HAP-1 (cell line): Measurements from ENCODE around the gene CCDC3.
"Not testable (repeated sequence)": the region's sequence is repeated elsewhere in the genome, so short reads cannot be mapped to it uniquely, and the experiment has no call there.

Experiments used
- DNase-seq, 2 experiments: peaks; one replicate each; pipeline ENCODE4 v3.0.0-alpha.2; 2016 to 2020; ENCODE audit warnings: low spot score in 2 of 2
- H3K27me3 ChIP-seq: fragments of 250-450 bp; sonication (Bioruptor Pico); 2 replicates; pipeline ENCODE4 v1.5.1; 2020; ENCODE audit warnings: low read depth, mild to moderate bottlenecking, moderate library complexity
- H3K36me3 ChIP-seq: fragments of 250-450 bp; sonication (Bioruptor Pico); replicated peaks from 2 replicates; pipeline ENCODE4 v1.5.1; 2020; ENCODE audit warnings: mild to moderate bottlenecking
- H3K4me1 ChIP-seq: fragments of 250-450 bp; sonication (Bioruptor Pico); 2 replicates; pipeline ENCODE4 v1.5.1; 2020; ENCODE audit warnings: mild to moderate bottlenecking
- H3K4me3 ChIP-seq: fragments of 250-450 bp; sonication (Bioruptor Pico); 2 replicates; pipeline ENCODE4 v1.5.1; 2020; ENCODE audit warnings: mild to moderate bottlenecking, moderate library complexity
- H3K9me3 ChIP-seq: fragments of 250-450 bp; sonication (Bioruptor Pico); 2 replicates; pipeline ENCODE4 v1.5.1; 2020; ENCODE audit warnings: mild to moderate bottlenecking, moderate library complexity
- in situ Hi-C: fragments of 300-500 bp; cut with MboI; formaldehyde crosslinking; loops from 3 replicates; pipeline ENCODE4 v1.14.3; 2020; ENCODE audit warnings: low sequenced_read_pairs, inconsistent platforms, mixed read lengths

The CCDC3 gene

DNA sequence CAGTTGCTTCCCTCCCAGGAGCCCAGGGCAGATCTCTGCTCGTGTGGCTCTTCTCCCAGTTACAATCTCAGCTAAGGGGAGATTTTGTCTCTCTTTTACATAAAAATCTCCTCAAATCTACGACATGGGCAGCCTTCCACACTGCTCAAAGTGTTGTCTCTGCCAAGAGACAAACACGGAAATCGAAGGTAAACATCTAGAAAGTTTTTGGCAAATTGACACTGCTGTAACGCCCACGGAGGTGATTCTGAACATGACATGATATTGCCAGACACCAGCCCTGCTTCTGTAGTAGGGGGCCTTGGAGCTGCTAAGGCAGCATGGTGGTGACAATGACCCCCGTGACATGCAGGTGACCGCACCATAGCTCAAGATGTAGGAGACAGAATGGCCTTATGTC is 128.3 kb downstream of the CCDC3 start:
- in situ Hi-C loops = no loop called here

GRCh38 chr10:12872577-12872976 is 128.9 kb downstream of the CCDC3 start:
- no peaks in the 10 kb centered on the region for H3K9me3 ChIP-seq
- H3K27me3 ChIP-seq = no peaks in the 10 kb centered on the region
- no peak overlapping the region for H3K4me3 ChIP-seq
- no peaks in the 10 kb centered on the region for H3K4me1 ChIP-seq
- in situ Hi-C loops = no loop called here
- H3K36me3 ChIP-seq = no peaks in the 10 kb centered on the region
- DNase-seq = no peak

More for the DNA sequence above, 128.3 kb downstream of the CCDC3 start:
- no peaks in the 10 kb centered on the region for H3K4me1 ChIP-seq
- no peak for DNase-seq
- H3K27me3 ChIP-seq = no peaks in the 10 kb centered on the region
- H3K4me3 ChIP-seq = no peak overlapping the region
- H3K9me3 ChIP-seq = no peaks in the 10 kb centered on the region
- H3K36me3 ChIP-seq = no peaks in the 10 kb centered on the region

DNA sequence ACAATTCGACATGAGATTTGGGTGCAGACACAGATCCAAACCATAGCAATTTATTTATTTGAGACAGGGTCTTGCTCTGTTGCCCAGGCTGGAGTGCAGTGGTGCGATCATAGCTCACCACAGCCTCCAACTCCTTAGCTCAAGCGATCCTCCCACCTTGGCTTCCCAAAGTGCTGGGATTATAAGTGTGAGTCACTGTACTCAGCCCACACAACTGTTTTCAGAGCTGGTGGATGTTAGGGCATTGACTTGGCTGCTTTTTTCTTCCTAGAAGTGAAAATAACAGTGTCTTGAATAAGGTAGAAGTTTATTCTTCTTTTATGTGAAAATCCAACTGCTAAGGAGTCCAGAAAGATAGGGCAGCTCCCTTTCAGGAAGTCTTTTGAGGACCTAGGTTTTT is 132.1 kb downstream of the CCDC3 start:
- Histone ChIP-seq H3K4me1 (no peaks in the 10 kb centered on the region), H3K36me3 (no peaks in the 10 kb centered on the region), H3K27me3 (no peaks in the 10 kb centered on the region), H3K9me3 (no peaks in the 10 kb centered on the region), H3K4me3 (no peak overlapping the region)
- DNase-seq = no peak
- in situ Hi-C loops = no loop called here

DNA sequence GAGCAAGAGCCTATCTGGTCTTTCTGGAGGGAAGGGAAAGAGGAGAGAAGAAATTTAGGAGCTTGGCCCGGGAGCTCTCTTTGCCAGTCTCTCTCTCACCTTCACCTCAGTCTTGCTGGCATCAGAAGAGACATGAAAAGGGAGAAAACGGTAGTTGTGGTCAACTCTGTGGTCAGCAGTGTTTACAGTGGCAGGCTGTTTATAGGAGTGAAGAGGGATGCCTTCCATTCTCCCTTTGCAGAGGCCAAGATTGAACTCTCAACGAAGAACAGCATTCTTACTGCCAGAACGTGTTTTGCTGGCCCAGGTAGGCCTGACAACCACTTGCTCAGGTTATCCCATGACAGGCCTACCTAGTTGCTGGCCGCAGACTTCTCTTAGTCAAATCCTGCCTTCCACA is 133.3 kb downstream of the CCDC3 start:
- Histone ChIP-seq H3K4me3 (no peak overlapping the region), H3K27me3 (no peaks in the 10 kb centered on the region), H3K9me3 (no peaks in the 10 kb centered on the region), H3K4me1 (no peaks in the 10 kb centered on the region), H3K36me3 (no peaks in the 10 kb centered on the region)
- in situ Hi-C loops = no loop called here
- DNase-seq = no peak

- H3K4me1 ChIP-seq, H3K36me3 ChIP-seq, H3K9me3 ChIP-seq, DNase-seq, H3K4me3 ChIP-seq, in situ Hi-C loops, H3K27me3 ChIP-seq: not testable (repeated sequence)
Measured at GRCh38 chr10:12865515-12865914, 136.0 kb downstream of the CCDC3 start.

- Histone ChIP-seq H3K27me3 (no peaks in the 10 kb centered on the region), H3K4me3 (no peak overlapping the region), H3K9me3 (no peaks in the 10 kb centered on the region), H3K36me3 (no peaks in the 10 kb centered on the region), H3K4me1 (no peaks in the 10 kb centered on the region)
- in situ Hi-C loops = no loop called here
- no peak for DNase-seq
Measured at GRCh38 chr10:12862459-12862858, 139.1 kb downstream of the CCDC3 start.

- H3K4me3 ChIP-seq = no peak overlapping the region
- no peaks in the 10 kb centered on the region; the same call in 1 of the 2 replicates for H3K27me3 ChIP-seq
- DNase-seq = no peak
- in situ Hi-C loops = no loop called here
- H3K4me1 ChIP-seq = no peaks in the 10 kb centered on the region
- no peaks in the 10 kb centered on the region for H3K9me3 ChIP-seq
- no peaks in the 10 kb centered on the region for H3K36me3 ChIP-seq
Measured at GRCh38 chr10:12854988-12855387, 146.5 kb downstream of the CCDC3 start.

GRCh38 chr10:12852687-12853086 is 148.8 kb downstream of the CCDC3 start:
- no peak overlapping the region for H3K4me3 ChIP-seq
- no peak for DNase-seq
- H3K4me1 ChIP-seq = no peaks in the 10 kb centered on the region
- no peaks in the 10 kb centered on the region; the same call in 1 of the 2 replicates for H3K27me3 ChIP-seq
- in situ Hi-C loops = no loop called here
- H3K9me3 ChIP-seq = no peaks in the 10 kb centered on the region
- H3K36me3 ChIP-seq = no peaks in the 10 kb centered on the region

DNA sequence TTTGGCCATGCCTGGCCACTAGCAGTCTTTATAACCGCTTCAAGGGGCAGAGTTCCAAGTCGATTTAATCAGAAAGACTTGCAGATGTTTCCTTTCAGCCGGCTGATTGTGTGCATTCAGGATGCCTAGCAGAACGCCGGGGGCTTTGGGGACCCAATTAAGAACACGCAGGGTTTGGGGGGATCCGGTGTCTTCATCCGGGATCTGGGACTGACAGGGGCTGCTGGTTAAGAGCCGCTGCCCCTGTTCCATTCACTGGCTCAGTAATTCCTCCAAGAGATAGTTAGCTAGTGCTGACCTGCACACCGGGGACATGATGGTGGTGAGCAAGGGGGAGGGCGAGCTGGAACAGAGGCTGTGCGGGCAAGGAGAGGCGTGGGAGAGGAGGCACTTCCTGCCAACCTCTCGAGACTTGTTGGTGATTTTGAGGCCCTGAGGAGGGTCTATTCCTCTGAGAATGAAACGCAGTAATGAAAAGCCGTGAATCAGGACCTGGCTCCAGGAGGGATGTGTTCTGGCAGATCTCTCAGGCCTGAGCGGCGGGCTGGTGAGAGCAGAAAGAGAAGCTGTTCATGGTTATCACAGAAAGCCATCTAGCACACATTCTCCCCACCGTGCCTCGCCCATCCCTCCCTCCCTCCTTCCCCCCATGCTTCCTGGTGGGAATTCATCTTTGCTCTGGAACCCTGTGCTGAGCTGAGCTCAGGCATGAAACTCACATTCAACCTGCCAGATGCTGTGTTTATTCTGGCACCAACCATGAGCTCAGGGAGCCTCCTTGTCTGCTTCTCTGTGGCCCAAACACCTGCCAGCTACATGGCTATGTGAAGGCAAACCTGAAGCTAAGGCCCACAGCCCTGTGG is 152.0 kb downstream of the CCDC3 start:
- H3K36me3 ChIP-seq = no peaks in the 10 kb centered on the region
- no peaks in the 10 kb centered on the region; the same call in 1 of the 2 replicates for H3K4me1 ChIP-seq
- no peaks in the 10 kb centered on the region for H3K27me3 ChIP-seq
- H3K9me3 ChIP-seq = no peaks in the 10 kb centered on the region
- in situ Hi-C loops = no loop called here
- no peak overlapping the region for H3K4me3 ChIP-seq
- DNase-seq = no peak

DNA sequence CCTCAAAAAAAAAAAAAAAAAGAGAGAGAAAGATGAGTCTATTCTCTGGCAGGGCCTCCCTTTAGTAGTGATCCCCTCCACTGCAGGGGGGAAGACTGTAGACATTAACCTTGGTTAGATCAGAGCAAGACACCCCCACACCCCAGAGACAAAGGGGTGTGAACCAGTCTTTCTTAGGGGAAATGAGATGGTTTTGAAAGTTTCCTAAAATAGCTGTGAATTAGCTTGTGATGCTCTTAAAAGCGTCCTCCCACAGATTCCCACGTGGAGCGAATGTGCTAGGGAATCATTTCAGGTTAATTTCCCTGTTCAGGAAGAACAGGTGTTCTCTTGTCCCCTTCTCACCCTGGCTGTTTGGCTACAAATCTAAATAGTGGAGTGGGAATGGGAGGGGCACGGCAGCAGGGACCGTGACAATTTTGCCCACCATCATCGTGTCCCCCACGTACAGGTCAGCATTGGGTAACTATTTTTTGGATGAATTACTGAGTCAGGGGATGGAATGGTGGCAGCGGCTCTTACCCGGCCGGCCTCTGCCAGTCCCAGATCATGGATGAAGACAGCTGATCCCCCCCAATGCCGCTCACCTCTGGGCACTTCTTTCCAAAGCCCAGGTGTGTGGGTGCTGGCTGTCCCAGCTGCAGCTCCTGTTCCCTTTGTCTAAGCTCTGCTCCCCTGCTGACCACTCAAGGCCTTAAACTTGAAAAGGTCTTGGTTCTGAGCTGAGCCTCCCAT is 152.9 kb downstream of the CCDC3 start:
- in situ Hi-C loops = no loop called here
- no peaks in the 10 kb centered on the region for H3K9me3 ChIP-seq
- no peaks in the 10 kb centered on the region; the same call in 1 of the 2 replicates for H3K4me1 ChIP-seq
- H3K4me3 ChIP-seq = no peak overlapping the region
- DNase-seq = no peak
- no peaks in the 10 kb centered on the region for H3K36me3 ChIP-seq
- no peaks in the 10 kb centered on the region for H3K27me3 ChIP-seq

GRCh38 chr10:12847361-12847975 is 154.0 kb downstream of the CCDC3 start:
- H3K36me3 ChIP-seq = no peaks in the 10 kb centered on the region
- peak in 1 of 2 experiments; percentile 69 for DNase-seq
- no peaks in the 10 kb centered on the region for H3K9me3 ChIP-seq
- no peaks in the 10 kb centered on the region; the same call in 1 of the 2 replicates for H3K4me1 ChIP-seq
- H3K4me3 ChIP-seq = no peak overlapping the region
- in situ Hi-C loops = no loop called here
- H3K27me3 ChIP-seq = no peaks in the 10 kb centered on the region

GRCh38 chr10:12846718-12847117 is 154.8 kb downstream of the CCDC3 start:
- H3K4me3 ChIP-seq = no peak overlapping the region
- no peaks in the 10 kb centered on the region; the same call in 1 of the 2 replicates for H3K4me1 ChIP-seq
- H3K27me3 ChIP-seq = no peaks in the 10 kb centered on the region
- no peaks in the 10 kb centered on the region for H3K9me3 ChIP-seq
- no peak for DNase-seq
- in situ Hi-C loops = no loop called here
- no peaks in the 10 kb centered on the region for H3K36me3 ChIP-seq
